HepG2 (cell line): ENCODE measurements around the gene TAT. TPM values are rescaled to one million over a fixed set of nuclear protein-coding genes. Genes with fewer than 3 reads are reported as not detected.
A peak's percentile ranks its signal among the peaks of the same experiment; 100 is the strongest.

Source experiments
- AKAP8 ChIP-seq: sonication (generic); formaldehyde crosslinking; IDR thresholded peaks from 2 replicates; pipeline ENCODE4 v1.5.1; 2020; ENCODE audit warnings: mild to moderate bottlenecking, missing genetic modification reagents
- ARID3A ChIP-seq: IDR thresholded peaks from 2 replicates; pipeline ENCODE4 v1.6.1; 2012; ENCODE audit warnings: low read depth, low read length, improper control_type of control experiment
- ATF5 ChIP-seq: sonication (generic); formaldehyde crosslinking; IDR thresholded peaks from 2 replicates; pipeline ENCODE4 v1.4.0; 2020; ENCODE audit warnings: mild to moderate bottlenecking, low read depth, missing genetic modification reagents
- ATM ChIP-seq: fragments of 450-650 bp; IDR thresholded peaks from 2 replicates; pipeline ENCODE4 v1.7.1; 2017; ENCODE audit warnings: mild to moderate bottlenecking, borderline replicate concordance
- BRD4 ChIP-seq: sonication (generic); formaldehyde crosslinking; IDR thresholded peaks from 2 replicates; pipeline ENCODE4 v1.4.0; 2020; ENCODE audit warnings: missing genetic modification reagents
- CEBPB ChIP-seq: IDR thresholded peaks from 2 replicates; pipeline ENCODE4 v1.6.1; 2011; ENCODE audit warnings: low read depth, low read length, improper control_type of control experiment, borderline replicate concordance
- DMAP1 ChIP-seq: IDR thresholded peaks from 2 replicates; pipeline ENCODE4 v1.6.1; 2016
- FOSL2 ChIP-seq: sonication (generic); formaldehyde crosslinking; IDR thresholded peaks from 2 replicates; pipeline ENCODE4 v1.4.0; 2020; ENCODE audit warnings: missing genetic modification reagents
- FOXK1 ChIP-seq: sonication (generic); formaldehyde crosslinking; IDR thresholded peaks from 2 replicates; pipeline ENCODE4 v1.4.0; 2020; ENCODE audit warnings: low read depth, missing genetic modification reagents, borderline replicate concordance
- FOXP1 ChIP-seq, 2 experiments: fragments of 450-650 bp in 1 of 2; IDR thresholded peaks; 2 replicates each; pipeline ENCODE4 v1.6.1; 2017 to 2018; ENCODE audit warnings: antibody characterized with exemption in 1 of 2
- IKZF5 ChIP-seq: IDR thresholded peaks from 2 replicates; pipeline ENCODE4 v1.6.1; 2018; ENCODE audit warnings: missing genetic modification reagents, mild to moderate bottlenecking, missing compliant biosample characterization
- KMT2B ChIP-seq: IDR thresholded peaks from 2 replicates; pipeline ENCODE4 v1.6.1; 2016; ENCODE audit warnings: missing genetic modification reagents, missing compliant biosample characterization
- MAZ ChIP-seq, 2 experiments: sonication (generic) in 1 of 2; formaldehyde crosslinking in 1 of 2; IDR thresholded peaks; 2 replicates each; pipeline versions ENCODE4 v1.5.0 to v1.6.1; 2012 to 2020; ENCODE audit warnings: low read depth in 2 of 2, mild to moderate bottlenecking in 2 of 2, borderline replicate concordance in 1 of 2, improper control_type of control experiment in 1 of 2, low read length in 1 of 2, missing genetic modification reagents in 1 of 2, moderate library complexity in 1 of 2
- MED8 ChIP-seq: sonication (generic); formaldehyde crosslinking; IDR thresholded peaks from 2 replicates; pipeline ENCODE4 v1.8.1; 2023; ENCODE audit warnings: mild to moderate bottlenecking, missing genetic modification reagents; ENCODE audit not compliant: insufficient replicate concordance
- PHF8 ChIP-seq: sonication (generic); formaldehyde crosslinking; IDR thresholded peaks from 2 replicates; pipeline ENCODE4 v1.5.0; 2020; ENCODE audit warnings: missing genetic modification reagents
- POLR2G ChIP-seq: fragments of 200-400 bp; formaldehyde crosslinking; IDR thresholded peaks from 2 replicates; pipeline ENCODE4 v1.6.1; 2018; ENCODE audit warnings: mild to moderate bottlenecking, low read depth, low read length, moderate library complexity
- RXRB ChIP-seq: IDR thresholded peaks from 2 replicates; pipeline ENCODE4 v1.6.1; 2016; ENCODE audit warnings: borderline replicate concordance, missing genetic modification reagents, missing compliant biosample characterization
- SIX1 ChIP-seq: sonication (generic); formaldehyde crosslinking; IDR thresholded peaks from 2 replicates; pipeline ENCODE4 v1.4.0; 2020; ENCODE audit warnings: missing genetic modification reagents, borderline replicate concordance
- TCF7 ChIP-seq: sonication (generic); IDR thresholded peaks from 2 replicates; pipeline ENCODE4 v1.6.1; 2016; ENCODE audit warnings: antibody characterized with exemption, low read depth
- YEATS4 ChIP-seq: sonication (generic); formaldehyde crosslinking; IDR thresholded peaks from 2 replicates; pipeline ENCODE4 v1.4.0; 2020; ENCODE audit warnings: missing genetic modification reagents, borderline replicate concordance
- ZFX ChIP-seq: sonication (generic); formaldehyde crosslinking; IDR thresholded peaks from 2 replicates; pipeline ENCODE4 v1.4.0; 2020; ENCODE audit warnings: mild to moderate bottlenecking, low read depth, missing genetic modification reagents, moderate library complexity
- ZKSCAN1 ChIP-seq: fragments of 150-350 bp; IDR thresholded peaks from 2 replicates; pipeline ENCODE4 v1.6.1; 2014; ENCODE audit warnings: low read length
- ZNF138 ChIP-seq: sonication (generic); formaldehyde crosslinking; IDR thresholded peaks from 2 replicates; pipeline ENCODE4 v1.5.0; 2020; ENCODE audit warnings: mild to moderate bottlenecking, low read depth, missing genetic modification reagents
- ZNF337 ChIP-seq: sonication (generic); formaldehyde crosslinking; IDR thresholded peaks from 2 replicates; pipeline ENCODE4 v1.5.1; 2020; ENCODE audit warnings: missing genetic modification reagents, low read depth, mild to moderate bottlenecking, borderline replicate concordance
- ZNF605 ChIP-seq: sonication (generic); formaldehyde crosslinking; IDR thresholded peaks from 2 replicates; pipeline ENCODE4 v1.8.0; 2022; ENCODE audit warnings: mild to moderate bottlenecking, missing genetic modification reagents
- ZNF614 ChIP-seq: IDR thresholded peaks from 2 replicates; pipeline ENCODE4 v1.6.1; 2018; ENCODE audit warnings: missing biosample characterization, missing genetic modification reagents, inconsistent platforms, borderline replicate concordance
- ZNF616 ChIP-seq: sonication (generic); formaldehyde crosslinking; IDR thresholded peaks from 2 replicates; pipeline ENCODE4 v1.5.0; 2020; ENCODE audit warnings: low read depth, mild to moderate bottlenecking, missing genetic modification reagents
- ZNF773 ChIP-seq: sonication (generic); formaldehyde crosslinking; IDR thresholded peaks from 2 replicates; pipeline ENCODE4 v1.4.0; 2020; ENCODE audit warnings: missing genetic modification reagents, borderline replicate concordance
- ZNF792 ChIP-seq: IDR thresholded peaks from 2 replicates; pipeline ENCODE4 v1.6.1; 2016
- polyA plus RNA-seq, 8 experiments: library from polyadenylated mRNA; depleted of rRNA in 3 of 8; stranded (reverse) in 7 of 8; unstranded in 1 of 8; fragments of >200 nt; fragmentation: Illumina TruSeq in 4 of 8; extraction: Trizol in 4 of 8; gene quantifications; 2 replicates each; pipeline versions ENCODE4 v1.2.1 to v1.2.3, GENCODE V29; 2011 to 2016; ENCODE audit warnings: low read depth in 4 of 8, missing spikeins in 1 of 8, mixed read lengths in 1 of 8; ENCODE audit not compliant: insufficient read depth in 1 of 8
- total RNA-seq, 5 experiments: library from RNA; depleted of rRNA; stranded (reverse); fragments of >200 nt; fragmentation: Illumina TruSeq; extraction: Trizol; gene quantifications; 2 replicates each; pipeline ENCODE4 v1.2.3, GENCODE V29; 2016; ENCODE audit warnings: low read depth in 1 of 5

Gene TAT
- total and polyA plus RNA-seq, 2 of the 13 experiments (the other 11 are each of a cell fraction or from before 2014, with no cell fraction given) = 1.6 to 5.8 TPM

GRCh38 chr16:71572497-71573116 is 4.3 kb downstream of the TAT start (continued):
- TF ChIP-seq ZNF614 (CRISPR knock-in tag) = peak; percentile 86
- TF ChIP-seq PHF8 (CRISPR knock-in tag) = peak; percentile 44; the same call in 1 of the 2 replicates
- no peak for TF ChIP-seq ZNF337 (CRISPR knock-in tag)
- peak; percentile 81; the same call in 1 of the 2 replicates for TF ChIP-seq BRD4 (CRISPR knock-in tag)
- TF ChIP-seq TCF7 = no peak
- TF ChIP-seq KMT2B (CRISPR knock-in tag) = peak; percentile 22; the same call in 1 of the 2 replicates
- TF ChIP-seq FOXP1 (IDR thresholded peaks at IDR 0.05) = no peak
- peak; percentile 80 for TF ChIP-seq FOXP1 (CRISPR knock-in tag; IDR thresholded peaks at IDR 0.05)
- TF ChIP-seq ZNF773 (CRISPR knock-in tag) = no peak
- TF ChIP-seq SIX1 = peak; percentile 32; the same call in 1 of the 2 replicates
- TF ChIP-seq ATF5 (CRISPR knock-in tag) = 0 out of 2 replicates have a peak, but pooled peaks have one; percentile 7
- no peak for TF ChIP-seq MAZ (IDR thresholded peaks at IDR 0.05; ENCODE audit: borderline replicate concordance, low read depth, low read length)
- TF ChIP-seq MAZ (CRISPR knock-in tag; IDR thresholded peaks at IDR 0.05; ENCODE audit: low read depth) = peak; percentile 32; the same call in 1 of the 2 replicates
- no peak for TF ChIP-seq ZNF138 (CRISPR knock-in tag)
- 0 out of 2 replicates have a peak, but pooled peaks have one; percentile 33 for TF ChIP-seq DMAP1
- TF ChIP-seq ZNF605 = peak; percentile 71
- TF ChIP-seq ZNF616 (CRISPR knock-in tag) = no peak
- TF ChIP-seq FOSL2 (CRISPR knock-in tag) = peak; percentile 88
- peak; percentile 83 for TF ChIP-seq FOXK1
- no peak for TF ChIP-seq AKAP8 (CRISPR knock-in tag)
- TF ChIP-seq YEATS4 (CRISPR knock-in tag) = peak; percentile 43; the same call in 1 of the 2 replicates
- no peak for TF ChIP-seq ZKSCAN1
- no peak for TF ChIP-seq MED8 (CRISPR knock-in tag)
- TF ChIP-seq IKZF5 (CRISPR knock-in tag) = peak; percentile 74
- peak; percentile 29; the same call in 1 of the 2 replicates for TF ChIP-seq ZFX (CRISPR knock-in tag)
- peak; percentile 77 for TF ChIP-seq CEBPB
- peak; percentile 71 for TF ChIP-seq RXRB (CRISPR knock-in tag)
- peak; percentile 64 for TF ChIP-seq POLR2G
- TF ChIP-seq ATM = no peak
- TF ChIP-seq ZNF792 (CRISPR knock-in tag) = peak; percentile 63
- TF ChIP-seq ARID3A = peak; percentile 77
